Fibroblast of mammary gland (primary cell): Measurements from ENCODE around the gene PRKN.

Experiments
- DNase-seq: peaks from one replicate; pipeline ENCODE4 v3.0.0-alpha.2; 2010; ENCODE audit warnings: low read depth
- H3K4me3 ChIP-seq: 2 replicates; pipeline ENCODE4 v1.5.1; 2011; ENCODE audit warnings: low read depth, mild to moderate bottlenecking, low read length, moderate library complexity; ENCODE audit not compliant: control insufficient read depth
- TF ChIP-seq, protein P1 (sequence below): conservative IDR thresholded peaks from 2 replicates; pipeline ENCODE4 v1.5.1; 2011; ENCODE audit warnings: low read depth, low read length, inconsistent platforms; ENCODE audit not compliant: control insufficient read depth, insufficient read depth

The PRKN gene

DNA sequence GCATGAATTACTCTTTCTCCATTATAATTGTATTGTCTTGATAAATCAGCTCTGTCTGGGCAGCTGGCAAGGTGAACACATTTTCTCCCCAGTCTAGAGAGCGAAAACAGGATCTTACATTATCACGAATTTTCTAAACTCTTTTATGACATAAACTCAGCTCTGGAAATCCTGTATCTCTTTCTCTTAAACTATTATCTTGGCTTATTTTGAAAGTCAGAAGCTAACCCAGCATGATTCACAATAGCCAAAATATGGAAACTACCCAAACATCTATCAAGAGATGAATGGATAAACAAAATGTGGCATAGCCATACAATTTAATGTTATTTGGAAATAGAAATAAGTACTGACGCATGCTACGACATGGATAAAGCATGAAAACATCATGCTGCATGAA is 1427.8 kb downstream of the PRKN start:
- H3K4me3 ChIP-seq = no peak overlapping the region
- TF ChIP-seq, protein P1, sequence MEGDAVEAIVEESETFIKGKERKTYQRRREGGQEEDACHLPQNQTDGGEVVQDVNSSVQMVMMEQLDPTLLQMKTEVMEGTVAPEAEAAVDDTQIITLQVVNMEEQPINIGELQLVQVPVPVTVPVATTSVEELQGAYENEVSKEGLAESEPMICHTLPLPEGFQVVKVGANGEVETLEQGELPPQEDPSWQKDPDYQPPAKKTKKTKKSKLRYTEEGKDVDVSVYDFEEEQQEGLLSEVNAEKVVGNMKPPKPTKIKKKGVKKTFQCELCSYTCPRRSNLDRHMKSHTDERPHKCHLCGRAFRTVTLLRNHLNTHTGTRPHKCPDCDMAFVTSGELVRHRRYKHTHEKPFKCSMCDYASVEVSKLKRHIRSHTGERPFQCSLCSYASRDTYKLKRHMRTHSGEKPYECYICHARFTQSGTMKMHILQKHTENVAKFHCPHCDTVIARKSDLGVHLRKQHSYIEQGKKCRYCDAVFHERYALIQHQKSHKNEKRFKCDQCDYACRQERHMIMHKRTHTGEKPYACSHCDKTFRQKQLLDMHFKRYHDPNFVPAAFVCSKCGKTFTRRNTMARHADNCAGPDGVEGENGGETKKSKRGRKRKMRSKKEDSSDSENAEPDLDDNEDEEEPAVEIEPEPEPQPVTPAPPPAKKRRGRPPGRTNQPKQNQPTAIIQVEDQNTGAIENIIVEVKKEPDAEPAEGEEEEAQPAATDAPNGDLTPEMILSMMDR = no peak
- no peak for DNase-seq
